GM19238 (cell line): ENCODE data around the gene KCNK6.

Experiments
- DNase-seq: peaks from one replicate; pipeline ENCODE4 v3.0.0; 2011; ENCODE audit warnings: low spot score; ENCODE audit not compliant: insufficient read length

Gene KCNK6

DNA sequence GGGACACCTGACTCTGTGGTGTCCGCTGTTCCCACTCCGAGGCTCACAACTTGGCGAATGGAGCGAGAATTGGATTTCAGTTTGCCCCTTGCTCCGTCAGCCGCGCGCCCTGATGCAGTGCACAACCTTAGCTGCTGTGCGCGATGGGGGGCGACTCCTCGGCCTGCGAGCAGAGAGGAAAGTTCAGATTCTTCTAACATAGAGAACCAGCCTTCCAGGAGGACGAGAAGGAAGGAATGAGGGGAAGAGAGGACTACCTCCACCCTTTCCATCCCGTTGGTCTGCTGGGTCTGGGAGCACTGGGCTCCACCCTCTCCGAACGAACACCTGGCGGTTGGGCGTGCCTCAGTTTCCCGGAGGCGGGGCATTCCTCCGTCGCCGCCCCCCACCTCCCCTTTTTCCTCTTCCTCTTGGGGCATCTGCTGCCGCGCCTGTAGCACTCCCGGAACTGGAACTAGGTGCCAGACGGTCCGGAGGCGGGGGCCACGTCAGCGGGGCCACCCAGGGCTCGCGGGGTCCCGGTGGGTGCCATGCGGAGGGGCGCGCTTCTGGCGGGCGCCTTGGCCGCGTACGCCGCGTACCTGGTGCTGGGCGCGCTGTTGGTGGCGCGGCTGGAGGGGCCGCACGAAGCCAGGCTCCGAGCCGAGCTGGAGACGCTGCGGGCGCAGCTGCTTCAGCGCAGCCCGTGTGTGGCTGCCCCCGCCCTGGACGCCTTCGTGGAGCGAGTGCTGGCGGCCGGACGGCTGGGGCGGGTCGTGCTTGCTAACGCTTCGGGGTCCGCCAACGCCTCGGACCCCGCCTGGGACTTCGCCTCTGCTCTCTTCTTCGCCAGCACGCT, at the start of gene KCNK6:
TSS of gene KCNK6 (plus strand) at position 425 of the 838 bp plus-strand sequence. CDS start at position 531, 106 bp downstream.
- DNase-seq = no peak

DNA sequence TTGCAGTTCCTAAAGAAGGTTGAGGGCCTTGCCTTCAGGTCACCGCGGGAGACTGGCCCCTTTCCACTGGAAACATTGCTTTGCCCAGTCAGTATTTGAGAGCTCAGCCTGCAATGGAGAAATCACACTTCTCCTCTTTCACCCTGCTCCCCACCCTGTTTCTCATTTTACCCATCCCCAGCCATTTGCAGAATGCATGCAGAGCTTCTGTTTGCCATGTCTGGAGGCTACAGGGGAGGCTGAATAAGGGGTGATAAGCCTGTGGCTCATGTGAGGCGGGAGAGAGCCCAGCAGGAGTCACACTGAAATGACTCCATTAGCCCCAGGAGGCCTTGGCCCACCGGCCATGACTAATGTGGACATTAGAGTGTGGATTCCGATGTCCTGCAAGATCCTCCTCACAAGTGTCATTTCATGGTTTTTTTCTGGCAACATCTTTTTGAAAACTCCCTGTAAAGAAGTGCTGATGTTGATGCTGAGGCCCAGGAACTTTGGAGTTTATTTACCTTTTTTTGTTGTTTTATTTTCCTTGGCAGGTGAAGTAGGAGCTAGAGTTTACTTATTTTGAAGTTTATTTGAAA, 49.0 kb upstream of the KCNK6 start:
- no peak for DNase-seq

DNA sequence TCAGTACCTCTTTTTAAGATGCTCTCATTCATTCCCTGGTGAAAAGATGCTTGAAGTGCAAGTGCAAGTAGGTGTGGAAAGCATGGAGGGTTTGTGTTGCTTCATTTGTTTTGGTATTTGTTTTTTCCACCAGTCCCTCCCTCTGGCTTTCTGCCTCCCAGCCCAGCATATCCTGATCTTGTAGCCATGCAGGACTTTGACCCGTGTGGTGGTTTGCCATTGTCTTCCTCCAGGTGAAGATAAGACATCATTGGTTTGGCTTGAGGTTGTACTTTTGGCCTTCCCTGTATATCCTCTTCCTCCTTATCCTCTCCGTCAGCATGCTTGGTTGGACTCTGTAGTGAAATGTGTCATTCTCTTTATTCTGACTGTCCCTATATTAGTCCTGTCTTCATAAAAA, 46.1 kb upstream of the KCNK6 start:
- DNase-seq = no peak

GRCh38 chr19:38274739-38275138, 44.9 kb upstream of the KCNK6 start:
- DNase-seq = no peak

DNA sequence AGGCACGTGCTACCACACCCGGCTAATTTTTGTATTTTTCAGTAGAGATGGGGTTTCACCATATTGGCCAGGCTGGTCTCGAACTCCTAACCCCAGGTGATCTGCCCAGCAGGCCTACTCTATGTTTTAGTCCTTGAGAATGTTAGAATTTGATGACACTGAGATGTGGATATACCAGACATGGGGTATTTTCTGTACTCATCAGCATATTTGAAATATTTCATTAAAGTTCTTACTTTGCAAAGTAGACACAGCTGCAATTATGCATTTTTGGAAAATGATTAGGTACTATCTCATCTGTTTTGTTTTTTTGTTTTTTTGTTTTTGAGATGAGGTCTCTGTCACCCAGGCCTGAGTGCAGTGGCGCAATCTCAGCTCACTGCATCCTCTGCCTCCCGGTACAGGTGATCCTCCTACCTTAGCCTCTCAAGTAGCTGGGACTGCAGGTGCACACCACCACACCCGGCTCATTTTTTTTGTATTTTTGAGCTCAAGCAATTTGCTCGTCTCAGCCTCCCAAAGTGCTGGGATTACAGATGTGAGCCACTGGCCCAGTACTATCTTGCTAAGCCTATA, 42.6 kb upstream of the KCNK6 start:
- no peak for DNase-seq

DNA sequence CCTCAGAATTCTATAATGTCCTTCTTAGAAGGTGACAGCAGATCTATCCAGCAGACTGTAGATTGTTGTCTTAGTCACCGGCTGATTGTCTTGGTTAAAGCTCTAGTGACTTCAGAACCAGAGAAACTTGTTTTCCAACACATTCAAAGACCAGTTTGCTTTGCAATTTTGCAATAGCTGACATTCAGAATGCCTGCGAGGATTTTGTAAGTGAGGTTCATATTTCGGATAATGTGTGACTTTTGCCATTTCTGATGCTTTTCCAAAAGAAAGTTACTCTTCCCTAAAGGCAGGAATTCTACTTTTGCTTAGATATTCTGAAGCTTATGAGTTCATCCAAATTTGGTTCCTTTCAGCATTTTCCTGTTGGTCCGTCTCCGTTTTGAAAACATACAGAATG, 42.1 kb upstream of the KCNK6 start:
- DNase-seq = no peak

DNA sequence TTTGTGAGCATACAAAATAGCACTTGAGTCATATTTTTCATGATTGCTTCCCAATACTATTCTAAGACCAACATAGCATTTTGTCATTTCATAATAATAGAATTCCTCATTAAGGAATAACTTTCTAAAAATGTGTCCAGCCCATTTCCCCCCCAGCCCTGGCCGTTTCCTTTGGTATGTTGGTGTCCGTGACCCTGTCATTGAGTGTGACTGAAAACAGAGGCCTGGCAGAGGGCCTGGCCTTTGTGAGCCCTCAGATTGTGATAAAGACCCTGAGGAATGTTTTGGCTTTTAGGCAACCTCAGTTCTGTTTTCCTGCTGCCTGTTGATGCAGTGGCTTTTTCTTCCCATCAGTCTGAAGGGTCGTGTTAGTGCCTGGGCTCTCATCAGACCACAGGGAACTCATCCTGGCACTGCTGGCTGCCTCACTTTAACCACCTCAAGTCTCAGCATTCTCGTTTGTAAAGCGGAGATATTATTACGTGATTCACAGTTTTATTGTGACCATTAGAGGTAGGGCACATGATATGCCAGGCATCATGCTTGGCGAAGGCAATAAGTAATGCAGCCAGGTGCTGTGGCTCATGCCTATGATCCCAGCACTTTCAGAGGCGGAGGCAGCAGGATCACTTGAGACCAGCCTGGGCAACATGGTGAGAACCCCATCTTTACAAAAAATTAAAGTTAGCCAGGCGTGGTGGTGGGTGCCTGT, 41.5 kb upstream of the KCNK6 start:
- DNase-seq = no peak

GRCh38 chr19:38278751-38279150, 40.9 kb upstream of the KCNK6 start:
- DNase-seq = no peak

- DNase-seq = no peak
These were observed 39.4 kb upstream of the KCNK6 start for GRCh38 chr19:38280030-38280921.

GRCh38 chr19:38281811-38282566, 37.7 kb upstream of the KCNK6 start:
- no peak for DNase-seq

GRCh38 chr19:38283271-38283670, 36.4 kb upstream of the KCNK6 start:
- no peak for DNase-seq

DNA sequence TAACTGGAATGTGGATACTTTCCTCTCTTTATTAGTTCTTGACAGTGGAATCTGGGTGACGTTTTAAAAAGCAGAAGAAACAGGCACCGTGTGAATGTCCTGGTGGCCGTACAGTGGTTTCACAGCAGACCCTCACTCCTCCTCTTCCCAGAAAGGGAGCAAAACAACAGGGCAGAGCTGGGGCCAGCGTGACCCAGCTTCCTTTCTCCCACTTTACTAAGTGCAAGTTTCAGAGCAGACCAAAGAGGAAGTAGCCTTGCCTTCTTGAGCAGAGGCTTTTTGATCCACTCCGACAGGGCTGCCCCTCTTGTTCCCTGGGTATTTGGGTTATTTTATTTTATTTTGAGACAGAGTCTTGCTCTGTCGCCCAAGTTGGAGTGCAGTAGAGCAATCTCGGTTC, 35.2 kb upstream of the KCNK6 start:
- no peak for DNase-seq

GRCh38 chr19:38285567-38285966, 34.1 kb upstream of the KCNK6 start:
- no peak for DNase-seq

- DNase-seq = no peak
These were observed 32.0 kb upstream of the KCNK6 start for GRCh38 chr19:38287604-38288003.

DNA sequence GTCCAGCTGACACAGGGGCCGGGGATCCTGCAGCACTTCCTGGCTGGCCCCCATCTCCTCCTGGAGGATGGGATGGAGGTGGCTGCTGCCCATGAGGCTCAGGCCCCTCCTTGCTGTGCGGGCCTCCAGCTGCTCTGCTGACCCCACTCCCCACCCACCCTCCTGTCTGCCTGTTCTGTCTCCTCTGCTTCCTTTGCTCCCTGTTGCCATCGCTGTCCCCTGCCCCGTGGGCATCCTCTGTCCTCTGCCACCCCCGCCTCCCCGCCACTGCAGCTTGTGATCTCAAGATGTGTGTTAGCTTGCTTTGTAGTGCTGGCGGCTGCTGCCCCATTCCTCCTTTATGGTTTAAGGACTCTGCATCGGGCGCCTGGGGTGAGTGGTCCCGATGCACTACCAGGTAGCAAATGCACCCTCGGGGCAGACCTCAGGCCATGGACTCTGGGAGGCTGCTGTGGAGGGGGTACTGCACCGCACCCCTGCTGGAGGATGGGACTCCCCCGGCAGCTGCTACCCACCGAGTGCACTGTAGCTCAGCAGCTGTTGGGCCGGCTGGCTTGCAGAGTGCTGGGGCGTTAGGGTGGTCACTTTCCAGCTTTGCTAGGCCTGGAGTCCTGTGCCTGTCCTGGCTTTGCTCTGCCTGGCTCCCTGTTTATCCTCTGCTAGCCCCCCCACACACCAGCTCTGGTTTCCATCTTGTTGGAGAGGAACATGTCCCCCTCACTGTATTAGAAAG, 31.4 kb upstream of the KCNK6 start:
- no peak for DNase-seq

DNA sequence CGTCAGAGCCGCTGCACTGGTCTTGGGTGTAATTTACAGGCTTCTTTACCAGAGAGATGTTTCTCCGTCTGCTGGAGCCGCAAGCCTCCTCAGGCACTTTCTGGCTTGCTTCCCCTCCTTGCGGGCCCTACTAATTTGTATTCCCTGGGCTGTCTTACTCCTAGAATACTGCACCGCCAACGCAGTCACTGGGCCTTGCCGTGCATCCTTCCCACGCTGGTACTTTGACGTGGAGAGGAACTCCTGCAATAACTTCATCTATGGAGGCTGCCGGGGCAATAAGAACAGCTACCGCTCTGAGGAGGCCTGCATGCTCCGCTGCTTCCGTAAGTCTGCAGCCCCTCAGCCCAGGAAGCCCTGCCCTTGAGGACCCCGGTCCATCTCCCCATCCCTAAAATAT, 29.7 kb upstream of the KCNK6 start:
- no peak for DNase-seq

- no peak for DNase-seq
These were observed 29.0 kb upstream of the KCNK6 start for GRCh38 chr19:38290631-38291147.

GRCh38 chr19:38291855-38292254, 27.8 kb upstream of the KCNK6 start:
- DNase-seq = no peak

- DNase-seq = no peak
These were observed 26.4 kb upstream of the KCNK6 start for GRCh38 chr19:38293281-38293680.
